Stimulated activated CD4-positive, alpha-beta T cell treated with anti-CD3 and anti-CD28 coated beads, Interleukin-12 subunit alpha, Interleukin-12 subunit beta, amount 100 ng/mL, for 48 hours (primary cell): Measurements from ENCODE around the gene PCSK9.
A peak's percentile ranks its signal among the peaks of the same experiment; 100 is the strongest.

Experiments
- DNase-seq, 3 donors: peaks; one replicate each; pipeline ENCODE4 v3.0.0-alpha.2; 2020; ENCODE audit warnings: low read depth in 2 of 3, low spot score in 1 of 3

The PCSK9 gene

DNA sequence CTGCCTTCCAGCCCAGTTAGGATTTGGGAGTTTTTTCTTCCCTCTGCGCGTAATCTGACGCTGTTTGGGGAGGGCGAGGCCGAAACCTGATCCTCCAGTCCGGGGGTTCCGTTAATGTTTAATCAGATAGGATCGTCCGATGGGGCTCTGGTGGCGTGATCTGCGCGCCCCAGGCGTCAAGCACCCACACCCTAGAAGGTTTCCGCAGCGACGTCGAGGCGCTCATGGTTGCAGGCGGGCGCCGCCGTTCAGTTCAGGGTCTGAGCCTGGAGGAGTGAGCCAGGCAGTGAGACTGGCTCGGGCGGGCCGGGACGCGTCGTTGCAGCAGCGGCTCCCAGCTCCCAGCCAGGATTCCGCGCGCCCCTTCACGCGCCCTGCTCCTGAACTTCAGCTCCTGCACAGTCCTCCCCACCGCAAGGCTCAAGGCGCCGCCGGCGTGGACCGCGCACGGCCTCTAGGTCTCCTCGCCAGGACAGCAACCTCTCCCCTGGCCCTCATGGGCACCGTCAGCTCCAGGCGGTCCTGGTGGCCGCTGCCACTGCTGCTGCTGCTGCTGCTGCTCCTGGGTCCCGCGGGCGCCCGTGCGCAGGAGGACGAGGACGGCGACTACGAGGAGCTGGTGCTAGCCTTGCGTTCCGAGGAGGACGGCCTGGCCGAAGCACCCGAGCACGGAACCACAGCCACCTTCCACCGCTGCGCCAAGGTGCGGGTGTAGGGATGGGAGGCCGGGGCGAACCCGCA is at the start of gene PCSK9:
TSS of gene PCSK9 (plus strand) at position 207 of the 741 bp plus-strand sequence. CDS start at position 497, 290 bp downstream.
- DNase-seq: no peak

DNA sequence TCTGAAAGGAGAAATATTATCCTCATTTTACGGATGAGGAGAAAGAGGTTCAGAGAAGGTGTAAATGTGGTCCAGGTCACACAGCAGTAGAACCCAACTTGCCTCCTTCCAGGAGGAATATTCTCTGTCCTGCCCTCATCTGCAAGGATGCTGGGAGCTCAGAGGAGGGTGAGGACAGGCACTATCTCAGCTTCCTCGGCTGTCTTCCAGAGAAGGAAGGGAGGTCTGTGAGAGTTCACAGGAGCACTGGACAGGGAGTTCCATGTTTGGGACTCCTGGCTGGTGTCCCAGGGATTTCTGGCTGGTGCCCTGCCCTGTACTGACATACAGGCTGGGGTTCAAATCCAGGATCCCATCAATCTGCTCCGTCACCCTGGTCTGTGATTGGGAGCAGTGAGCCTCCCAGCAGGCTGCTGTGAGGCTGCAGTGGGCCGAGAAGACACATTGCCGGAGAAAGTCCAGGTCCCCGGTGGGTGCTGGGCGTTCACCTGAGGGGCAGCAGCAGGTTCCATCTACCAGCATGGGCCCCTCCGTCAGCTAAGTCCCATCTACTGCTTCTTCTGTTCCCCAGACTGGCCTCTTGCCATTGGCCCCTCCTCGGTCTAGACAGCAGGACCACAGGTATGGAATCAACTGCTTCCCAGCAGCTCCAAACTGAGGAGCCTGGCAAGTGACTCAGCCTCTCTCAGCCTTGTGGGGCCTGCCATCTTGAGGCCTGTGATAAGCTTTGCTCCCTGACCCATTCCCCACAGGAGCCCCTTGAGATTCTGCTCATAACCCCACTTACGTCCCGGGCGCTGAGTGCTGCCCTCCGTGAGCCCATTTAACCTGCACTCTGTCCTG is 49.2 kb upstream of the PCSK9 start:
- no peak for DNase-seq

DNA sequence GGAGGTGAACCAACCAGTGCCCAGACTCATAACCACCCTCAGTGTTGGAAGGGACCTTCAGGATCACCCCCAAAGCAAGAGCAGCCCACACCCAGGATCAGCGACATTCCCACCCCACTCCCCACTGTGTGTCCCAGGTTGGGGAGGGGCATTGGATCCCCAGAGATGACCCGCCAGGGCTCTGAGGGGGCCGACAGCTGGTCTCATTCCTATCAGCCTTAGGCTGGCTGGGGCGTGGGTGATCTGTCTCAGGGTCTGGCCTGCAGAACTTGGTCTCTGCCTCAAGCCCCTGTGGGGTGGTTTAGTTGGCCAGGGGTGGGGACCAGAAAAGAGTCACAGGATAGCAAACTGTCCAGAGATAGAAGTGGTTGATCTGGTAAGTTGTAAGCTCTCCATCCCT is 48.4 kb upstream of the PCSK9 start:
- DNase-seq: no peak

DNA sequence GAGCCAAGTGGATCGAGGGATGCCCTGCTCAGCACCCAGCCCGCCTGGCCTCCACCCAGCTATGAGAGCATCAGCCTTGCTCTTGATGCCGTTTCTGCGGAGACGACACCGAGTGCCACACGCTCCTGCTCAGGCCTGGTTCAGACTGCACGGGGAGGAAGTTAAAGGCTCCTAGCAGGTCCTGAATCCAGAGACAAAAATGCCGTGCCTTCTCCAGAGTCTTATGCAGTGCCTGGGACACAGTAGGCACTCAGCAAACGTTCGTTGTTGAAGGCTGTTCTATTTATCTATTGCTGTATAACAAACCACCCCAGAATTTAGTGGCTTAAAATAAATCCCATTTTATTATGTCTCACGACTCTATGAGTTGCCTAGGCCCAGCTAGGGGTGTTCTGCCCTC is 47.4 kb upstream of the PCSK9 start:
- no peak for DNase-seq

DNA sequence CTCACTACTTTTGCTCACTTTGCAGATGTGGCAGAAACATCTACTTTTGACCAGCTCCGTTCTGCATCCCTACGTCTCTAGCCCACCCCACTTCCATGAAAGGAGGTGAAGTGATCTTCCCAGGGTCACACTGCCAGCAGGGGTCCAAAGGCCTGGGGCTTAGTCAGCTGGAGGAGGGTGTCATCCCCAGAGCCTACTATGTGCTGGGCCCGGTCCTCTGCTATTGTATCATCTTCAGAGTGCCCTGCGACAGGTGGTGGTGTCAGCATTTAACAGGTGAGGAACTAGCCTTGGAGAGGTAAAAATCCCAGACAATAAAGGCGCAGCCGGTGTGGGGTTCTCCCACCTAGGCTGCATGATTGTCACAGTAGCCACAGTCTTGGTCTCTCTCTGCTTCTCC is 46.2 kb upstream of the PCSK9 start:
- no peak for DNase-seq

DNA sequence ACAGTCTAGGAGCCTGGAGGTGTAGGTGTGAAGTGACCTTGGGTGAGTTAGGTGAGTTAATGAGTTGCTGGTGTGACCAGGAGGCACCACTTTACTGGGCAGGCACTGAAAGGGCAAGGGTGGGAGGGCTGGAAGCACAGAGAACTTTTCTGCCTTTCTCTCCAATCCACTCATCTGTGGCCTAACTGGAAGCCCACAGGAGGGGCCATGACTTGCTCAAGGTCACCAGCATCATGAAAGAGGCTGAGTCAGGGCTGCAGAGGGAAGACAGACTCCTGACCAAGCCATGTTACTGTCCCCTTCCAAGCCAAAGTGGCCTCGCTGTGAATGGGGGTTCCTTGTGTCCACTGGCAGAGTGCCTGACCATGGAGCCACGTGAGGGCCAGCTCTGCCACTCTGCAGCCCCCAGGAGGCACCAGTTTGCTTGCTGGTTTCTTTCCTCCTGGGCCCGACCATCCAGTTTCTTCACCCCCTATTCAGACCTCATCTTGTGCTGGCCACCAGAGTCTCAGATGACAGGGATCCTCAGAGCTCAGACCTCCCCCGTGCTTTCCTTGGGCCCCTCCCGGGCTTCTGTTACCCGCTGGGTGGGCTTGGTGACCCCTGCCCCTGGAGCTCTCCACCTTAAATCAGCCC is 44.9 kb upstream of the PCSK9 start:
- DNase-seq: no peak

DNA sequence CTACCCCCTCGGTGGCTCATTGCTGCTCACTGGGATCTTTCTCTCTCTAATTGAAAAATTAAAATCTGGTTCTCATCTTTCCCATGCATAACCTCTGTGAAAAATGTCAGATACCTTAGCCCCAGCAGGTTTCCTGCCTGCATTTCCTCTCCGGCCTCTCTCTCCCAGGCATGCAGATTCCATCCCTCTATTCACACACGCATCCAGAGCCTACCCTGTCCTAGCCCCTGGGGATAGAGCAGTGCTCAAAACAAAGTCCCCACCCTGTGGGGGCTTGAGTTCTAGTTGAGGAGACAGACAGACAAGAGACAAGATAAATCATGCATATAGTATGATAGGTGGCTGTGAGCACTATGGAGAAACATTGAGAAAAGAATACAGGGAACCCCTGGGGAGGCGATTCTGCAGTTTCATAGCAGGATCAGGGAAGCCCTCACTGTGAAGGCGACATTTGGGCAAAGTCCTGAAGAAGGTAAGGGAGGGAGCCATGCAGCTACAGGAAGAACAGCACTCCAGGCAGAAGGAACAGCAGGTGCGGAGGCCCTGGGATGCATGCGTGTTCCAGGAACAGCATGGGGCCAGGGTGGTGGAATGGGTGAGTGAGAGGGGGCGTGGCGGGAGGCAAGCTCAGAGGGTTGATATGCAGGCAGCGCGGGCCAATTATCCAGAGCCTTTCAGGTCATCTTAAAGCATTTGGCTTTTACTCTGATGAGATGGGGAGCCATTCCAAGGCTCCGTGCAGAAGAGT is 44.2 kb upstream of the PCSK9 start:
- no peak for DNase-seq

DNA sequence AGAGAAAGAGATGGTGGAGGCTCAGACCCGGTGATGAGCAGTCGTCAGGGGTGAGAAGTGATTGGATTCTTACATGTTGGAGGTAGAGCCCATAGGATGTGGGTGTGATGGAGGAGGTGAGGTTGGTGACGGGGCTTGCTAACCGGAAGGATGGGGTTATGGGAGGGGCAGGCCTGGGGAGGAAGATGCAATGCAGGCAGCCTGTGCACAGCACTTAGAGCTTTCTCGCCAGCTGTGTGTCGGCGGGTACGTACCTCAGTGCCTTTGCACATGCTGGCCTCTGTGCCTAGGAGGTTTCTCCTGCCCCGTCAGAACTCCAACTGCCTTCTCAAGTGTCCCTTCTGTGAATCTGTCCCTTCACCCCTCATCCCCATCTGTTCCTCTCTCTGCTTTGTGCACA is 43.5 kb upstream of the PCSK9 start:
- DNase-seq: peak in 1 of 3 donors; percentile 21

DNA sequence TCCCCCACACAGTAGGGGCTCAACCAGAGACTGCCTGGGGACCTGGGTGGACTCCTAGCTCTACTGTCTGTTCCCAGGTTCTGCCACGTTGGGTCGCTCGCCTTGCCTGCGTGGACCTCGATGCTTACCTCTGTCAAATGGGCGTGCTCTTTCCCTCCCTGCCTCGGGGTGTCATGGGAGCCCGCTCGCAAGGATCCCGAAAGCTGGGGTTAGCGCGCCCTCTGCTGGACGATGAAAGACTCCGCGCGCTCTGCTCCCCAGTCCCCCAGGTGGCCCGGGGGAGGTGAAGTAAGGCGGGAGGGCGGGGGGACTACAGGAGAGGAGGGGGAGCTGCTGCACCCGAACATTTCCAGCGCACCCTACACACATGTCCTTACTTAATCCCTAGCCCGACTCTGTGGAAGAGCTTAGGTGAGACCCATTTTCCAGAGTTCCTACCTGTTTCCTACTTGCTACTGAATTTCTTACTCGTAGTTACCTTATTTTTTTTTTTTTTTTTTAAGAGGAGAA is 42.9 kb upstream of the PCSK9 start:
- peak; percentile 68 to 81 (median 78) for DNase-seq

DNA sequence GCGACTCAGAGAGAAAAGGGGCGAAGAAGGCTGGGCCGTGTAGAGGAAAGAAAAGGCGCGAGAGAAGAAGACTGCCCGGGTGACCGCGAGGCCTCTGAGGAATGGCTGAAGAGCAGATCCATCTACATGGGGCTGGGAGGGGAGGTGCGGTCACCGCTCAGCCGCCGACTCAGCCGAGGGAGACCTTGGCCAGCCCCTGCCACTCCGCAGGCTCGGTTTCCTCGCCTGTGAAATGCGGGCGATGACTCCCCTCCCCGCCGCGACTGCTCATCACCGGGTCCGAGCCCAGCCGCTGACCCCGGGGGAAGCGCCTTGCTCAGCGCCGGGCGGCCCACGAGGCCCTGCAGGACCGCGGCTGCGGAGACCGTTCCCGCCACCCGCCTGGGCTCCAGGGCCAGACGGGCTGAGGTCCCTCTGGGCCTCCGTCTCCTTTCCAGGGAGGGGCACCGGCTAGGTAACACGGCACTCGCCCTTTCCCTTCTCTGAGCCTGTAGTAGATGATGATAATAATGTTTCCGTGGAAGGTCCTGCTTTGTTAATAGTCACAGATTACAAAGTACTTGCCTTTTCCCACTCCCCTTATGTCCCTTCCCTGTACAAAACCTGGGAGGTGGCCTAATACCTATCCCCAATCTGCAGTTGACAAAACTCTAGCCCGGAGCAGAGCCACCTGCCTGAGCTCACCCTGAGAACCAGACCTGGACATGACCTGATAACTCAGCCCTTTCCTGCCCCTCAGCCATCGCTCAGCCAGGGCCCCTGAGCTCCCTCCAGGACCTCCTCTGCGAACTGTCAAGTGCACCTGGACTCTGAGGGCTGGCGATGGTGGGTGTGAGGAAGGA is 42.3 kb upstream of the PCSK9 start:
- DNase-seq: no peak

DNA sequence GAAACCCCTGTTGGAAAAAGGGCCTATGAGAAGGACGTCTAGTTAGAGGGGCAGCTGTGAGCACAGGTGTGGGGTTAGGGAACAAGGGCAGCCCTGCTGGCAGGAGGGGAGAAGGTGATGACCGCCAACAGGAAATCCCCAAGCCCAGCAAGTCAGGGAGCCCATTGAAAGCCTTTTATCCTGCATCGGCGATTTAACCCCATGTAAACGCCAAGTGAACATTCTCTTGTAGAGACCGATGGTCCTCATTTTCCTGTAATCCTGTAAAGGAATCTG is 41.7 kb upstream of the PCSK9 start:
- DNase-seq: no peak

DNA sequence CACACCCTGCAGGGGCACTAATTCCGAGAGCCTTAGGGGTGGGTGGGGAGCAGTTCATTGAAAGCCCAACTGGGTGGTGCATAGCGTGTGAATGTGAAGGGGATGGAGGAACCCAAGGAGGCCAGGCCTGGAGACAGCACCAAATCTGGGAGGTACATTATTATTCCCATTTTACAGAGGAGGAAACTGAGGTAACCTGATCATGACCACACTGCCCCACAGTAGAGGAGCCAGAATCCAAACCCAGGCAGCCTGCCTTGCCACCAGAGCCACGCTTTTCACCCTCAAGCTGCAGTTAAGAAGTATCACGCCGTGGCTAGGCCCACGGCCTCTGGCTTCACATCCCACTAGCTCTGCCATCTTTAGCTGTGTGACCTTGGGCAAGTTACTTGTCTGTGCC is 41.2 kb upstream of the PCSK9 start:
- DNase-seq: no peak

DNA sequence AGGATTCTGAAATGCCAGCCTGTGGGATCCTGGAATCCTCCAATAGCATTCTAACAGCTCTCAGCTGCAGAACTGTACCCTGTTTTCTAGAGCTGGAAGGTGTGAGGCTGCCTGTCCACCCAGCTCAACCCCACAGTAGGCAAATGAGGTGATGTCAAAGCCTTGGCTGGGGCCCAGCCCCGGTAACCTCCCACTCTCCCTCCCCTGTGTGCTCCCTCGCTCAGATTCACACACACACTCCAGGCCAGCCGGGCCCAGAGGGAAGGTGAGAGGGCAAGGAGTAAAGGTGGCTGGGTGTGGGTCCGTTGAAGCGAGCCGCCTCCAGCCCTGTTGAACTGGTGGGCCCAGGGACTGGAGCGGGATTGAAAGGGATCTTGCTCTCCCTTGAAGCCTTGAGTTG is 40.7 kb upstream of the PCSK9 start, which contains the start of gene BSND:
TSS of gene BSND (plus strand) at position 257 of the 400 bp plus-strand sequence. CDS start 254 bp downstream, outside the sequence.
- DNase-seq: no peak

DNA sequence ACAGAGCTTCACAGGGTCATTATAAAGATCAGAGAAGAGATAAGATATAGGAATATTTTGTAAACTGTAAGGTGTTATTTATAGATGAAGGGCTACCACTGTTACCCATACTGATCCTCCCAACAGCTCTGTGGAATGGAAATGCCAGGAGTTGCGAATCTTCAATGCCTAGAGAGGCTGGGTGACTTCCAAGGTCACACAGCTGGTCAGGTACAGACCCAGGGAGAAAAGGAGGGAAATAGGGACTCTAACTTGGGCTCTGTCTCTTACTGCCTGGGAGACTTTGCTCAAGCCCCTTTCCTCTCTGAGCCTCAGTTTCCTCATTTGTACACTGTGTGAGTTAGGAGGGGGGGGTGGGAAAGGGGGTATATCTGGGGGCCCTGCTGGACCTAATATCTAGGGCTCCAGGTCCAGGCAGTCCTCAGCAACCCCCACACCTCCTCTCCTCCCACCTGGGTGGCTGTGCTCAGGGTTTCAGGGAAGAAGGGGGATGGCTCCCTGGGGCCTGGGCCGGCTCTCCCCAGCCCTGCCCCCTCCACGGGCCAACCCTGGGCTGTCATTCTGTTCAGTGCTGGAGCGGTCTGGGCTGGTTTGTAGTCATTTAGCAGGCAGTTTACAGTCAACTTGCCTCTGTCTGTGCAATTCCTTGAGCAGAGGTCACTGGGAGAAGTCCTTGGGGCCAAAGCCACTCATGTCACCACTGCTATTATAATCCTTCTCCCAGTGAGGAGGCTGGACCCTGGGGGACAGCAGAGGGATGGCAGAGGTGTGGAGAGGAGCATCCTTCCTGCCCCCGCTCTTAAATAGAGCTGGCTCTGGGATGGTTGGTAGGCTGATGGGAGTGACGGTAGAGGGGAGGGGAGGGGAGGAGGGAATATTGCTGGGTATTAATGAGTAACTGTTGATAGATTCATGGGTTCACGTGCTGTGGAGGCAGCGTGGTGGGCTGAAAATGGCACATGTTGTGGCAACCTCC is 39.0 kb upstream of the PCSK9 start:
- no peak for DNase-seq

DNA sequence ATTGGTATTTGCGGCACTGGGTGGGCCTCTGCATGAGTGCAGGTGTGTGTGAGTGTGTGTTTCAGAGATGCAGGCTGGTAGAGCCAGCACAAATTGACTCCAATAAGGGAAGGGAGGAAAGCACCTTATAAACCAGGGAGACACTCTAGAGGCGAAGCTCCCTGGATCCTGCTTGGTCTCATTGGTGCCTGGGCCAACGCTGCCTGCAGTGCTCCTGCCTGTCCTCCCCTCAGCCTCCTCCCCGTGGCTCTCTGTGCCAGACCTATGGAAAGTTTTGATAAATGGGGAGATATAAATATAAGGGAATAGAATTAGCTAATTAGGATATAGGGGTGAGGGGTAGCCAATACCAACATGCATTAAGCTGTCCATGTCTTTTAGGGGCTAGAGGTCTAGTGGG is 38.0 kb upstream of the PCSK9 start:
- DNase-seq: no peak

DNA sequence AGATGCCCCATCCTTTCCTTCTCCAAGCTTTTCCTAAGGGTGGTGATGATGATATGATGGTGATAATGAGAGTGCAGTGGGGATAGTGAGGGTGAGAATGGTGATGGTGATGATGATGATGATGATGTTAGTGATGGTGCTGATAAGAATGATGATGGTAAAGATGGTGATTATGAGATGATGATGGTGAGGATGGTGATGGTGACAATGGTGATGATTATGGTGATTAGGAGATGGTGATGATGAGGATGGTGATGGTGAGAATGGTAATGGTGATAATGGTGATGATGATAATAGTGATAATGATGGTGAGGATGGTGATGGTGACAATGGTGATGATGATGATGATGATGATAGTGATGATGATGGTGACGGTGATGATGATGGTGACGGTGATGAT is 36.7 kb upstream of the PCSK9 start:
- DNase-seq: no peak

DNA sequence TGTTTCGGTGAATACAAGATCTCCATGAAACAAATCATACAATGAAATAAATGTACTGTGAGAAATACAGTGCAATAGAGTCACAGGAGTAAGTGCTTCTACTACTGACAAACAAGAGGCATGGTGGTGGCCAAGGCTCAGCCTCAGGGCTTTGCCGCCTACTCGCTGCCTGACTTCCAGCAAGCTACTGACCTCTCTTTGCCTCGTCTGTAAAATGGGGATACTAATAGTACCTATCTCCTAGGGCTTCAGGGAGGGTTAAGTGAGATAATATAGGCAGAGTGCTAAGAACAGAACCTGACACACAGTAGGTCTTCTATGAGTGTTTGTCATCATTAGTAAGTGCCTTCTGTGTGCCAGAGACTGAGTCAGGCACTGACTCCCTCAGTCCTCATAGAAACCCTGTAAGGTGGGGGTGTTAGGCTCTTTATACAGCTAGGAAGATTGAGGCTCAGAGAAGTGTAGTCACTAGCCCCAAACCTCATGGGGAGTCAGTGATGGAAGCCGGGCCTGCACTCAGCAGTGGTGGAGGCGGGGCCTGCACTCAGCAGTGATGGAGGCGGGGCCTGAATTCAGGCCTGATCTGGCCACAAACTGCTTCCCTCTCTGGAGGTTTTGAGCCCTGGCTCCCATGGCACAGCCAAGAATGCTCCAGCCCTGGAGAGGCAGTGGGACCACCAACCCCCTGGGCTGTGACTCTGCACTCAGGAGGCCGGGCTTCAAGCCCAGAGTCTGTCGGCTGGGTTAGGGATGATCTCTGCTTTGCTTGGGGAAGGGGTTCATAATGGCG is 33.8 kb upstream of the PCSK9 start:
- DNase-seq: no peak

DNA sequence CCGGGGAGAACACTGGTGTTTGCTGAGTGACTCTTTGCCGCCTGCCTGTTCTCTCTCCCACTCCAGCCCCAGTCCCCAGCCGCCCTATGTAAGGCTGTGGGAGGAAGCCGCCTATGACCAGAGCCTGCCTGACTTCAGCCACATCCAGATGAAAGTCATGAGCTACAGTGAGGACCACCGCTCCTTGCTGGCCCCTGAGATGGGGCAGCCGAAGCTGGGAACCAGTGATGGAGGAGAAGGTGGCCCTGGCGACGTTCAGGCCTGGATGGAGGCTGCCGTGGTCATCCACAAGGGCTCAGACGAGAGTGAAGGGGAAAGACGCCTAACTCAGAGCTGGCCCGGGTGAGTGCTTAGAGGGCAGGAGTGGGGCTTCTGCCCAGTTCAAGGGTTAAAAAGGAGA is 32.4 kb upstream of the PCSK9 start:
- DNase-seq: no peak
